CD1c-positive myeloid dendritic cell (primary cell): ENCODE data around the gene MCUB.
"Not testable (repeated sequence)": the region's sequence is repeated elsewhere in the genome, so short reads cannot be mapped to it uniquely, and the experiment has no call there.

Source experiments
- DNase-seq: peaks from one replicate; pipeline ENCODE4 v3.0.0-alpha.2; 2016; ENCODE audit errors: extremely low spot score

MCUB gene

GRCh38 chr4:109629775-109630174, 69.7 kb downstream of the MCUB start:
- no peak for DNase-seq

GRCh38 chr4:109631532-109632108, 71.6 kb downstream of the MCUB start:
- no peak for DNase-seq

GRCh38 chr4:109640644-109641043, 80.6 kb downstream of the MCUB start:
- DNase-seq: no peak

- no peak for DNase-seq
Observed at GRCh38 chr4:109645874-109646710, 86.0 kb downstream of the MCUB start.

- peak; percentile 13 for DNase-seq
Observed at GRCh38 chr4:109648266-109648996, 88.4 kb downstream of the MCUB start.

- no peak for DNase-seq
Observed at GRCh38 chr4:109648997-109649575, 89.0 kb downstream of the MCUB start.

GRCh38 chr4:109649872-109650271, 89.8 kb downstream of the MCUB start:
- DNase-seq: no peak

- DNase-seq: no peak
Observed at GRCh38 chr4:109655396-109655795, 95.3 kb downstream of the MCUB start.

- DNase-seq: no peak
Observed at GRCh38 chr4:109657854-109658418, 97.9 kb downstream of the MCUB start.

GRCh38 chr4:109658871-109659410, 98.9 kb downstream of the MCUB start:
- no peak for DNase-seq

GRCh38 chr4:109662116-109662515, 102.1 kb downstream of the MCUB start:
- DNase-seq: no peak

GRCh38 chr4:109662771-109663170, 102.7 kb downstream of the MCUB start:
- no peak for DNase-seq

- DNase-seq: no peak
Observed at GRCh38 chr4:109665783-109666485, 105.9 kb downstream of the MCUB start.

GRCh38 chr4:109671350-109671749, 111.3 kb downstream of the MCUB start:
- DNase-seq: no peak

GRCh38 chr4:109672169-109672930, 112.3 kb downstream of the MCUB start:
- no peak for DNase-seq

GRCh38 chr4:109673303-109673702, 113.3 kb downstream of the MCUB start:
- no peak for DNase-seq

GRCh38 chr4:109675181-109675580, 115.1 kb downstream of the MCUB start:
- DNase-seq: no peak

- no peak for DNase-seq
Observed at GRCh38 chr4:109675843-109676242, 115.8 kb downstream of the MCUB start.

GRCh38 chr4:109676886-109677285, 116.8 kb downstream of the MCUB start:
- no peak for DNase-seq

GRCh38 chr4:109678472-109678871, 118.4 kb downstream of the MCUB start:
- DNase-seq: not testable (repeated sequence)
